Right cardiac atrium (tissue), 5 donors: ENCODE measurements around the gene CNTNAP4. TPM values are rescaled to one million over a fixed set of nuclear protein-coding genes. Genes with fewer than 3 reads are reported as not detected.

Experiments
- ATAC-seq, 2 donors: fragments of 200-7000 bp; cut with Tn5 transposase; one replicate each; pipeline versions ENCODE4 v1.8.0 to v1.9.1; 2020; ENCODE audit warnings: moderate library complexity in 2 of 2, mild to moderate bottlenecking in 1 of 2
- DNase-seq, 3 donors: peaks; one replicate each; pipeline ENCODE4 v3.0.0-alpha.2; 2020
- H3K27ac ChIP-seq: one replicate; pipeline ENCODE4 v1.5.1; 2013; ENCODE audit warnings: mild to moderate bottlenecking, low read length, control low read depth, moderate library complexity
- H3K27me3 ChIP-seq: one replicate; pipeline ENCODE4 v1.6.1; 2013; ENCODE audit not compliant: control insufficient read depth, insufficient read depth
- H3K4me1 ChIP-seq: one replicate; pipeline ENCODE4 v1.6.1; 2013; ENCODE audit warnings: low read length; ENCODE audit not compliant: control insufficient read depth, insufficient read depth
- H3K4me3 ChIP-seq: one replicate; pipeline ENCODE4 v1.5.1; 2013; ENCODE audit warnings: low read length, control low read depth
- H3K9me3 ChIP-seq: one replicate; pipeline ENCODE4 v1.6.1; 2013; ENCODE audit warnings: low read length; ENCODE audit not compliant: control insufficient read depth
- WGBS: extraction: QIAGEN DNeasy Blood & Tissue Kit; methylation state at CpG from one replicate; pipeline ENCODE4 v1.1.7; 2013; 5-methylcytosine and 5-hydroxymethylcytosine counted together
- intact Hi-C, 4 donors: fragments of 100-400 bp; cut with DNase I; formaldehyde crosslinking; loops; one replicate each; pipeline versions ENCODE4 v1.11.0 to v1.14.0; 2022 to 2023
- polyA plus RNA-seq: library from polyadenylated mRNA; stranded (reverse); fragments of 200-250 nt; gene quantifications from one replicate; pipeline ENCODE4 v1.2.3, GENCODE V29; 2013
- total RNA-seq, 4 donors: library from RNA; stranded (reverse); fragmentation: NEBNext Ultra II Directional; extraction: Animal tissue kit (Norgen Biotek cat#: 25700); gene quantifications; one replicate each; pipeline ENCODE4 v1.2.1, GENCODE V29; 2021
- donor health status: healthy with polysubstance abuse.
- donor health status: DM: no; HTN: yes; CAD: no.
- donor health status: DM: no; HTN: no; CAD: no.
- donor health status: DM: no; HTN: yes; CAD: no; lungs with severe emphysema.
- donor health status: DM: yes; HTN: yes; CAD: no.

The CNTNAP4 gene
- total and polyA plus RNA-seq, 5 donors: 0.02 TPM; not detected in 4

- DNase-seq (no peak), ATAC-seq (no peak)
- no peaks in the 10 kb centered on the region for H3K27me3 ChIP-seq
- H3K27ac ChIP-seq: no peak overlapping the region
- H3K9me3 ChIP-seq: no peaks in the 10 kb centered on the region
- WGBS: 70% methylated on average over 5 of the region's 5 CpGs
- intact Hi-C loops: no loop called here
- no peak overlapping the region for H3K4me3 ChIP-seq
- H3K4me1 ChIP-seq: no peaks in the 10 kb centered on the region
Observed at GRCh38 chr16:76456016-76456415, 178.8 kb downstream of the CNTNAP4 start.

- Histone ChIP-seq H3K9me3 (no peaks in the 10 kb centered on the region), H3K27ac (no peak overlapping the region), H3K4me1 (no peaks in the 10 kb centered on the region), H3K27me3 (no peaks in the 10 kb centered on the region), H3K4me3 (no peak overlapping the region)
- DNase-seq (no peak), ATAC-seq (no peak)
- intact Hi-C loops: no loop called here
- WGBS: 71% methylated on average over 2 of the region's 2 CpGs
Observed at GRCh38 chr16:76459111-76459510, 181.9 kb downstream of the CNTNAP4 start.

GRCh38 chr16:76461836-76462235, 184.6 kb downstream of the CNTNAP4 start:
- Histone ChIP-seq H3K4me3 (no peak overlapping the region), H3K27me3 (no peaks in the 10 kb centered on the region), H3K4me1 (no peaks in the 10 kb centered on the region), H3K9me3 (no peaks in the 10 kb centered on the region), H3K27ac (no peak overlapping the region)
- ATAC-seq: no peak
- intact Hi-C loops: no loop called here
- DNase-seq: no peak
- WGBS: 63% methylated on average over 8 of the region's 8 CpGs

GRCh38 chr16:76464955-76465620, 187.9 kb downstream of the CNTNAP4 start:
- intact Hi-C loops: no loop called here
- 52% methylated on average over 3 of the region's 3 CpGs for WGBS
- Histone ChIP-seq H3K9me3 (no peaks in the 10 kb centered on the region), H3K4me3 (no peak overlapping the region), H3K27ac (no peak overlapping the region), H3K4me1 (no peaks in the 10 kb centered on the region), H3K27me3 (no peaks in the 10 kb centered on the region)
- ATAC-seq (no peak), DNase-seq (no peak)

- no peak for DNase-seq
- Histone ChIP-seq H3K27me3 (no peaks in the 10 kb centered on the region), H3K4me3 (no peak overlapping the region), H3K9me3 (no peaks in the 10 kb centered on the region), H3K27ac (no peak overlapping the region), H3K4me1 (no peaks in the 10 kb centered on the region)
- intact Hi-C loops: no loop called here
- no peak for ATAC-seq
Observed at GRCh38 chr16:76466871-76467270, 189.7 kb downstream of the CNTNAP4 start.

GRCh38 chr16:76474048-76474447, 196.8 kb downstream of the CNTNAP4 start:
- no peaks in the 10 kb centered on the region for H3K9me3 ChIP-seq
- H3K4me3 ChIP-seq: no peak overlapping the region
- H3K27ac ChIP-seq: no peak overlapping the region
- no peaks in the 10 kb centered on the region for H3K27me3 ChIP-seq
- intact Hi-C loops: no loop called here
- ATAC-seq (no peak), DNase-seq (no peak)
- 64% methylated on average over 2 of the region's 2 CpGs for WGBS
- no peaks in the 10 kb centered on the region for H3K4me1 ChIP-seq

GRCh38 chr16:76478105-76478504, 200.9 kb downstream of the CNTNAP4 start:
- ATAC-seq: no peak
- H3K4me3 ChIP-seq: no peak overlapping the region
- H3K4me1 ChIP-seq: no peaks in the 10 kb centered on the region
- intact Hi-C loops: no loop called here
- no peaks in the 10 kb centered on the region for H3K9me3 ChIP-seq
- H3K27me3 ChIP-seq: no peaks in the 10 kb centered on the region
- WGBS: 70% methylated on average over 4 of the region's 4 CpGs
- DNase-seq: no peak
- H3K27ac ChIP-seq: no peak overlapping the region

GRCh38 chr16:76483307-76483909, 206.2 kb downstream of the CNTNAP4 start:
- no peaks in the 10 kb centered on the region for H3K27me3 ChIP-seq
- no peak overlapping the region for H3K4me3 ChIP-seq
- intact Hi-C loops: no loop called here
- ATAC-seq (no peak), DNase-seq (no peak)
- WGBS: 71% methylated on average over 8 of the region's 8 CpGs
- H3K9me3 ChIP-seq: no peaks in the 10 kb centered on the region
- H3K4me1 ChIP-seq: no peaks in the 10 kb centered on the region
- H3K27ac ChIP-seq: no peak overlapping the region

GRCh38 chr16:76484020-76484419, 206.8 kb downstream of the CNTNAP4 start:
- ATAC-seq: no peak
- H3K4me1 ChIP-seq: no peaks in the 10 kb centered on the region
- H3K27ac ChIP-seq: no peak overlapping the region
- DNase-seq: no peak
- no peaks in the 10 kb centered on the region for H3K9me3 ChIP-seq
- H3K4me3 ChIP-seq: no peak overlapping the region
- H3K27me3 ChIP-seq: no peaks in the 10 kb centered on the region
- intact Hi-C loops: no loop called here
- 48% methylated on average over 1 of the region's 1 CpG for WGBS

GRCh38 chr16:76486740-76487139, 209.5 kb downstream of the CNTNAP4 start:
- WGBS: 80% methylated on average over 1 of the region's 1 CpG
- ATAC-seq (no peak), DNase-seq (no peak)
- intact Hi-C loops: no loop called here
- Histone ChIP-seq H3K4me3 (no peak overlapping the region), H3K27me3 (no peaks in the 10 kb centered on the region), H3K4me1 (no peaks in the 10 kb centered on the region), H3K9me3 (no peaks in the 10 kb centered on the region), H3K27ac (no peak overlapping the region)

GRCh38 chr16:76487411-76488064, 210.3 kb downstream of the CNTNAP4 start:
- 68% methylated on average over 6 of the region's 6 CpGs for WGBS
- intact Hi-C loops: no loop called here
- no peak for DNase-seq

More at GRCh38 chr16:76487411-76488064, 210.3 kb downstream of the CNTNAP4 start:
- Histone ChIP-seq H3K4me3 (no peak overlapping the region), H3K27me3 (no peaks in the 10 kb centered on the region), H3K9me3 (no peaks in the 10 kb centered on the region), H3K4me1 (no peaks in the 10 kb centered on the region), H3K27ac (no peak overlapping the region)
- no peak for ATAC-seq
